ENCODE data around the gene USP44. TPM values are rescaled to one million over a fixed set of nuclear protein-coding genes. Genes with fewer than 3 reads are reported as not detected.

Gene USP44
- 1 to 10 TPM; 4.2 to 5.7 TPM for total RNA-seq

GRCh38 chr12:95551305-95551704, at the start of gene USP44:
USP44 (minus strand) TSS chr12:95551476; CDS start chr12:95534256, 17,220 bp downstream.

GRCh38 chr12:95473884-95474659, 77.2 kb downstream of the USP44 start, which contains the start of gene METAP2:
METAP2 (plus strand) TSS chr12:95474152; CDS start chr12:95474180, 28 bp downstream.

Other genes with a start within 250 kb of the USP44 start
- 10 to 100 TPM; 60.1 to 75.0 TPM for gene METAP2, start 77.3 kb downstream of the USP44 start, total RNA-seq
- not detected for gene NTN4, start 239.3 kb upstream of the USP44 start, total RNA-seq

Data from activated naive CD4-positive, alpha-beta T cell treated with anti-CD3 and anti-CD28 coated beads, Interleukin-2, amount 10 ng/mL, durations not matched to agents 5 hours and 36 hours (primary cell).